A549 (cell line): ENCODE results near the gene RWDD1.

ENCODE experiments used
- MAFK ChIP-seq: fragments of 450-650 bp; IDR thresholded peaks from 2 replicates; pipeline ENCODE4 v1.6.1; 2014; ENCODE audit not compliant: partially characterized antibody
- TF ChIP-seq, protein P1 (sequence below): fragments of >200 bp; sonication (Bioruptor Twin); formaldehyde crosslinking; IDR thresholded peaks from 3 replicates; pipeline ENCODE4 v1.5.1; 2016

DNA sequence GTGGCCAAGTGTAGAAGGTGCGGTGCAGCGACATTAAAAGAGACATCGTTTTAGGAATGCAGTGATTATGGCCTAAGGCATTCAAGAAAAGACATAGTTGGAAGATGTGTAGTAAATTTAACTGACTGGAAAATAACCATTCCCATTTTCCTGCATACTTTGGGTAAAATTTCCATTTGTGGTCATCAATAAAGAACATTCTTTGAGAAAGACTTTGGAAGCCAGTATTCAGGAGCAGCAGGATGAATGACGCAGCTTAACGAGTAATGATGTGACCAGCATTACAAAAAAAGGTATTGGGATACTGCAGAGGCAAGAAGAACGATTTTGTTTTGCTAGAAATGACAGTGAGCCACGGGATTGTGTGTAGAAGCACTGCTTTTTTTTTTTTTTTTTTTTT is 7.0 kb upstream of the RWDD1 start:
- TF ChIP-seq MAFK = no peak
- TF ChIP-seq, protein P1, sequence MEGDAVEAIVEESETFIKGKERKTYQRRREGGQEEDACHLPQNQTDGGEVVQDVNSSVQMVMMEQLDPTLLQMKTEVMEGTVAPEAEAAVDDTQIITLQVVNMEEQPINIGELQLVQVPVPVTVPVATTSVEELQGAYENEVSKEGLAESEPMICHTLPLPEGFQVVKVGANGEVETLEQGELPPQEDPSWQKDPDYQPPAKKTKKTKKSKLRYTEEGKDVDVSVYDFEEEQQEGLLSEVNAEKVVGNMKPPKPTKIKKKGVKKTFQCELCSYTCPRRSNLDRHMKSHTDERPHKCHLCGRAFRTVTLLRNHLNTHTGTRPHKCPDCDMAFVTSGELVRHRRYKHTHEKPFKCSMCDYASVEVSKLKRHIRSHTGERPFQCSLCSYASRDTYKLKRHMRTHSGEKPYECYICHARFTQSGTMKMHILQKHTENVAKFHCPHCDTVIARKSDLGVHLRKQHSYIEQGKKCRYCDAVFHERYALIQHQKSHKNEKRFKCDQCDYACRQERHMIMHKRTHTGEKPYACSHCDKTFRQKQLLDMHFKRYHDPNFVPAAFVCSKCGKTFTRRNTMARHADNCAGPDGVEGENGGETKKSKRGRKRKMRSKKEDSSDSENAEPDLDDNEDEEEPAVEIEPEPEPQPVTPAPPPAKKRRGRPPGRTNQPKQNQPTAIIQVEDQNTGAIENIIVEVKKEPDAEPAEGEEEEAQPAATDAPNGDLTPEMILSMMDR = no peak
